H1 (cell line): Measurements from ENCODE around the gene PINLYP. TPM values are rescaled to one million over a fixed set of nuclear protein-coding genes. Genes with fewer than 3 reads are reported as not detected.
A peak's percentile ranks its signal among the peaks of the same experiment; 100 is the strongest.

Source experiments
- CTCF ChIA-PET: fragments of 300-600 bp; sonication (Branson Sonifier 250); formaldehyde crosslinking; loops from one replicate; lab custom pipeline; 2021; ENCODE audit not compliant: partially characterized antibody; lab: Charles Lee
- POLR2A ChIA-PET: fragments of 300-600 bp; sonication (Branson Sonifier 250); formaldehyde crosslinking; loops from one replicate; lab custom pipeline; 2021; ENCODE audit warnings: inconsistent platforms; ENCODE audit not compliant: partially characterized antibody; lab: Charles Lee
- DNase-seq, 2 experiments: peaks; one replicate each; pipeline versions ENCODE4 v3.0.0 to v3.0.0-alpha.2; 2010 to 2022; ENCODE audit warnings: low spot score in 2 of 2, low read depth in 1 of 2, mixed read lengths in 1 of 2
- FAIRE-seq: peaks from 2 replicates; lab custom pipeline; 2011; peaks lifted over from hg19 to GRCh38; lab: Jason Lieb, UNC
- H2AFZ ChIP-seq: 2 replicates; pipeline ENCODE4 v1.8.1; 2012; ENCODE audit warnings: low read length, inconsistent platforms
- H2AK5ac ChIP-seq: 2 replicates; pipeline ENCODE4 v1.6.1; 2013; ENCODE audit warnings: low read depth, low read length
- H2BK120ac ChIP-seq: replicated peaks from 2 replicates; pipeline ENCODE3; 2013; ENCODE audit warnings: low read depth, low read length, inconsistent platforms
- H2BK12ac ChIP-seq: 2 replicates; pipeline ENCODE4 v1.6.1; 2013; ENCODE audit warnings: low read depth, low read length
- H2BK15ac ChIP-seq: 2 replicates; pipeline ENCODE4 v1.6.1; 2013; ENCODE audit warnings: low read length
- H2BK20ac ChIP-seq: 2 replicates; pipeline ENCODE4 v1.6.1; 2013; ENCODE audit warnings: low read length
- H2BK5ac ChIP-seq: 2 replicates; pipeline ENCODE4 v1.6.1; 2013; ENCODE audit warnings: low read depth, low read length
- H3K14ac ChIP-seq: 2 replicates; pipeline ENCODE4 v1.6.1; 2013; ENCODE audit warnings: inconsistent platforms; ENCODE audit not compliant: insufficient read length
- H3K18ac ChIP-seq: 2 replicates; pipeline ENCODE4 v1.6.1; 2013; ENCODE audit warnings: low read length; ENCODE audit errors: extremely low read depth
- H3K23ac ChIP-seq: 2 replicates; pipeline ENCODE4 v1.6.1; 2013; ENCODE audit warnings: inconsistent platforms; ENCODE audit not compliant: insufficient read length
- H3K23me2 ChIP-seq: 2 replicates; pipeline ENCODE4 v1.6.1; 2013; ENCODE audit warnings: low read depth, low read length
- H3K27ac ChIP-seq: 2 replicates; pipeline ENCODE4 v1.6.1; 2011; ENCODE audit warnings: low read depth, low read length, inconsistent platforms
- H3K27me3 ChIP-seq, 4 experiments: replicated peaks in 1 of 4; 1 replicate in 1 of 4; 2 replicates in 3 of 4; pipeline versions ENCODE4 v1.6.1 to v1.8.1; 2011 to 2013; ENCODE audit warnings: low read length in 3 of 4, mild to moderate bottlenecking in 3 of 4, inconsistent platforms in 2 of 4, mixed read lengths in 2 of 4, moderate library complexity in 1 of 4; ENCODE audit not compliant: control insufficient read depth in 3 of 4, insufficient read depth in 3 of 4; ENCODE audit errors: extremely low read depth in 1 of 4
- H3K36me3 ChIP-seq, 4 experiments: 2 replicates each; pipeline versions ENCODE4 v1.6.1 to v1.8.1; 2011 to 2013; ENCODE audit warnings: mild to moderate bottlenecking in 4 of 4, low read length in 3 of 4, moderate library complexity in 2 of 4, control low read depth in 1 of 4, inconsistent platforms in 1 of 4; ENCODE audit not compliant: insufficient read depth in 4 of 4, control insufficient read depth in 2 of 4
- H3K4ac ChIP-seq: replicated peaks from 2 replicates; pipeline ENCODE3; 2013; ENCODE audit warnings: low read length, low read depth, mixed read lengths, inconsistent platforms; ENCODE audit not compliant: insufficient read length
- H3K4me1 ChIP-seq, 4 experiments: replicated peaks in 1 of 4; 1 replicate in 1 of 4; 2 replicates in 3 of 4; pipeline versions ENCODE4 v1.6.1 to v1.8.1; 2011 to 2013; ENCODE audit warnings: low read length in 3 of 4, inconsistent platforms in 2 of 4, mixed read lengths in 1 of 4; ENCODE audit not compliant: insufficient read depth in 4 of 4, control insufficient read depth in 3 of 4
- H3K4me2 ChIP-seq, 2 experiments: 2 replicates each; pipeline versions ENCODE4 v1.6.1 to v1.8.1; 2011 to 2013; ENCODE audit warnings: low read depth in 2 of 2, low read length in 2 of 2, control low read depth in 1 of 2, inconsistent platforms in 1 of 2, mild to moderate bottlenecking in 1 of 2; ENCODE audit not compliant: insufficient read depth in 1 of 2
- H3K4me3 ChIP-seq, 4 experiments: fragments of 200-600, 300-600 bp in 1 of 4; sonication (generic), shearing (Covaris generic), sonication (Bioruptor Twin) in 1 of 4; 2 replicates each; pipeline versions ENCODE4 v1.5.1 to v1.8.1; 2011 to 2016; ENCODE audit warnings: low read length in 4 of 4, low read depth in 3 of 4, control low read depth in 2 of 4, inconsistent platforms in 2 of 4, mild to moderate bottlenecking in 2 of 4, mixed read lengths in 1 of 4, moderate library complexity in 1 of 4; ENCODE audit not compliant: insufficient read depth in 2 of 4; ENCODE audit errors: extremely low read depth in 1 of 4
- H3K56ac ChIP-seq: replicated peaks from 2 replicates; pipeline ENCODE3; 2013; ENCODE audit warnings: low read depth, mild to moderate bottlenecking, mixed read lengths, low read length, inconsistent platforms; ENCODE audit not compliant: insufficient read length
- H3K79me1 ChIP-seq: 2 replicates; pipeline ENCODE4 v1.6.1; 2013; ENCODE audit warnings: low read depth, low read length, control low read depth
- H3K79me2 ChIP-seq, 2 experiments: 2 replicates each; pipeline versions ENCODE4 v1.6.1 to v1.8.1; 2012 to 2013; ENCODE audit warnings: low read length in 2 of 2, mild to moderate bottlenecking in 2 of 2, inconsistent platforms in 1 of 2; ENCODE audit not compliant: insufficient read depth in 2 of 2, control insufficient read depth in 1 of 2
- H3K9ac ChIP-seq, 4 experiments: replicated peaks in 1 of 4; 1 replicate in 1 of 4; 2 replicates in 3 of 4; pipeline versions ENCODE4 v1.6.1 to v1.8.1; 2011 to 2013; ENCODE audit warnings: low read depth in 3 of 4, low read length in 3 of 4, control low read depth in 2 of 4, mild to moderate bottlenecking in 2 of 4, moderate library complexity in 2 of 4, inconsistent platforms in 1 of 4; ENCODE audit errors: extremely low read depth in 1 of 4
- H3K9me3 ChIP-seq, 2 experiments: 2 replicates each; pipeline versions ENCODE4 v1.6.1 to v1.8.1; 2012 to 2013; ENCODE audit warnings: mild to moderate bottlenecking in 2 of 2, moderate library complexity in 2 of 2, control low read depth in 1 of 2, inconsistent platforms in 1 of 2, low read depth in 1 of 2, low read length in 1 of 2, mixed read lengths in 1 of 2; ENCODE audit not compliant: insufficient read depth in 2 of 2
- H4K20me1 ChIP-seq, 2 experiments: replicated peaks in 1 of 2; 2 replicates each; pipeline versions ENCODE3 to v1.8.1; 2011 to 2013; ENCODE audit warnings: inconsistent platforms in 2 of 2, low read length in 2 of 2, mild to moderate bottlenecking in 1 of 2; ENCODE audit not compliant: insufficient read depth in 2 of 2, control insufficient read depth in 1 of 2
- H4K5ac ChIP-seq: 2 replicates; pipeline ENCODE4 v1.6.1; 2013; ENCODE audit warnings: low read length, low read depth, mixed read lengths, inconsistent platforms; ENCODE audit not compliant: insufficient read length
- H4K8ac ChIP-seq: 2 replicates; pipeline ENCODE4 v1.8.0; 2013; ENCODE audit warnings: mild to moderate bottlenecking, moderate library complexity, low read length, inconsistent platforms; ENCODE audit not compliant: insufficient read depth; ENCODE audit errors: extremely low read depth
- H4K91ac ChIP-seq: replicated peaks from 2 replicates; pipeline ENCODE3; 2013; ENCODE audit warnings: low read length, mixed read lengths, inconsistent platforms; ENCODE audit not compliant: insufficient read length
- SP4 ChIP-seq: IDR thresholded peaks from 2 replicates; pipeline ENCODE4 v1.6.1; 2012; ENCODE audit warnings: low read length, inconsistent platforms
- WGBS, 2 experiments: shearing (Covaris generic) in 1 of 2; methylation state at CpG; one replicate each; pipeline versions ENCODE4 v1.1.6 to v1.1.7; 2013 to 2015; ENCODE audit warnings: low lambda C conversion rate in 2 of 2, mixed read lengths in 2 of 2, inconsistent platforms in 1 of 2, low coverage in 1 of 2, missing lambda C conversion rate in 1 of 2; ENCODE audit not compliant: insufficient replicate concordance in 2 of 2, insufficient coverage in 1 of 2, insufficient read length in 1 of 2; ENCODE audit errors: extremely low coverage in 1 of 2, missing lambda C conversion rate in 1 of 2; 5-methylcytosine and 5-hydroxymethylcytosine counted together
- polyA plus RNA-seq, 7 experiments: library from polyadenylated mRNA; depleted of rRNA in 3 of 7; stranded (reverse) in 5 of 7; unstranded in 2 of 7; fragments of >200 nt in 5 of 7; fragments of 200-250 nt in 2 of 7; gene quantifications; 1 replicate in 5 of 7; 2 replicates in 1 of 7; 4 replicates in 1 of 7; pipeline versions ENCODE4 v1.2.1 to v1.2.3, GENCODE V29; 2011 to 2013; ENCODE audit warnings: missing spikeins in 2 of 7, mixed read lengths in 2 of 7
- total RNA-seq: library from RNA; stranded (reverse); fragmentation: NEBNext Ultra II Directional; extraction: Animal tissue kit (Norgen Biotek cat#: 25700); gene quantifications from 2 replicates; pipeline ENCODE4 v1.2.1, GENCODE V29; 2021

Gene PINLYP
- total and polyA plus RNA-seq, 2 of the 8 experiments (the other 6 are each of a cell fraction or from before 2014, with no cell fraction given) = 7.5 to 31.3 TPM

DNA sequence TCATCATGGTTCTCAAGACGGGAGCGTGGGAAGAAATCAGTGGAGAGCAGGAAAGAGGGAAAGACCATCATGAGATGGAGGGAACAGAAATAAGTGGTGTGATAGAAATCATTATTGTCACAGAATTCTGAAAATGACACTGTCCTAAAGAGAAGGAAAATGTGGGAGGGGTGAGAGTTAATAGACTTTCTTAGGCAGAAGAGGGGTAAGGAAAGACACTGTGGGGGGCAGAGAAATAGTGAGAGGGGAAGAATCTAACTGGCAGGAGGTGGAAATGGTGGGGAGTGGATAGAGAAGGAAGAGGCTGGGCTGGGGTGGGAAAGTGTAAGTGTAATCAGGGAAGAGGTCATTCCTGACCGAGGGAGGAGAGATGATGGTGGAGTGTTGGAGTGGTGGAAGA is 3.2 kb downstream of the PINLYP start:
- H3K18ac ChIP-seq = no peak overlapping the region
- DNase-seq = no peak
- H2AFZ ChIP-seq = no peak overlapping the region
- H3K79me1 ChIP-seq = peaks cover 9% of the 10 kb centered on the region
- no peak overlapping the region; a peak in 1 of 4 replicates for H3K4me2 ChIP-seq
- peaks cover 0 to 8% of the 10 kb centered on the region in 2 experiments; a peak in 2 of 4 replicates for H3K79me2 ChIP-seq
- no peak overlapping the region for H3K14ac ChIP-seq
- 94% methylated on average over 3 of the region's 3 CpGs; no CpG with 5 or more reads in 1 of the 2 experiments for WGBS, 2 experiments
- peaks cover 25% of the 10 kb centered on the region for H3K23me2 ChIP-seq
- ChIA-PET CTCF (interaction anchor here (1.0 to 3.3 kb wide), 2 partner anchors 16 to 23 kb away, joined by 3 to 25 read pairs; partner anchors contain the start of gene IRGQ), POLR2A (interaction anchor here (3.6 kb wide), 1 partner anchor 11 kb away, joined by 14 read pairs; no protein-coding TSS in a partner anchor)
- H3K27ac ChIP-seq = no peak overlapping the region
- H2BK120ac ChIP-seq = no peak overlapping the region
- peak overlapping the region in 1 of 4 experiments; percentile 32; a peak in 1 of 7 replicates for H3K9ac ChIP-seq
- no peaks in the 10 kb centered on the region for H4K20me1 ChIP-seq
- H3K4me1 ChIP-seq = peaks cover 0 to 19% (median 12%) of the 10 kb centered on the region in 4 experiments; a peak in 6 of 7 replicates
- H3K56ac ChIP-seq = no peak overlapping the region
- no peak overlapping the region for H4K91ac ChIP-seq
- no peak for FAIRE-seq
- H2AK5ac ChIP-seq = no peak overlapping the region
- no peaks in the 10 kb centered on the region for H3K9me3 ChIP-seq
- no peak overlapping the region for H2BK5ac ChIP-seq
- H4K8ac ChIP-seq = no peak overlapping the region
- H2BK15ac ChIP-seq = no peak overlapping the region
- no peak overlapping the region for H3K4me3 ChIP-seq
- no peak overlapping the region for H4K5ac ChIP-seq
- no peak overlapping the region for H2BK20ac ChIP-seq
- H3K36me3 ChIP-seq = no peaks in the 10 kb centered on the region
- H3K23ac ChIP-seq = no peak overlapping the region
- no peak overlapping the region for H3K4ac ChIP-seq
- H3K27me3 ChIP-seq = no peaks in the 10 kb centered on the region
- no peak overlapping the region for H2BK12ac ChIP-seq
- no peak for TF ChIP-seq SP4
